ENCODE results near the gene FGF3.

DNA sequence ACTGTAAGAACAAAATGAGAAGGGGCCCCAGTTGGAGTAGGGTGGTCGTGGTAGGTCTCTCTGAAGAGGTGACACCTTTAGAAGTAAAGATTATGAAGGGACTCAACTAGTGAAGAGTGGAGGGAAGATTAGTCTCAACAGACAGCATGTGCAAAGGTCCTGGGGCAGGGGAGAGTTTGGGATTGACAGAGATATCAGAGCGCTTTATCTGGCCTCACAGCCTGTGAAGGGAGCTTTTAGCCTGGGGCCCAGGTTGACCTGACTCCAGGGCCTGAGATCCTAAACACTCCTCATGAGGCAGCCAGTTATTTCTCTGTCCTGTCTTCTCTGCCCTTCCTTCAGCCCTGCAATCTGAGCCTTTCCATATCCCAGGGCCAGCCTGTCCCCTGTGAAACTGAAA lies 16.2 kb downstream of the FGF3 start:
- no peak for TF ChIP-seq EZH2 (IDR thresholded peaks at IDR 0.05; ENCODE audit: insufficient read depth, poor library complexity, severe bottlenecking)
- no peak for TF ChIP-seq EZH2phosphoT487 (IDR thresholded peaks at IDR 0.05; ENCODE audit: insufficient read depth, low read depth)

All from GM23248 (cell line).